Activated CD4-positive, alpha-beta T cell treated with anti-CD3 and anti-CD28 coated beads, Interleukin-2, amount 50 U/mL, for 4 hours (primary cell): ENCODE results near the gene TBX18.

Experiments
- DNase-seq, 2 experiments: peaks; one replicate each; pipeline ENCODE4 v3.0.0-alpha.2; 2020

Gene TBX18

DNA sequence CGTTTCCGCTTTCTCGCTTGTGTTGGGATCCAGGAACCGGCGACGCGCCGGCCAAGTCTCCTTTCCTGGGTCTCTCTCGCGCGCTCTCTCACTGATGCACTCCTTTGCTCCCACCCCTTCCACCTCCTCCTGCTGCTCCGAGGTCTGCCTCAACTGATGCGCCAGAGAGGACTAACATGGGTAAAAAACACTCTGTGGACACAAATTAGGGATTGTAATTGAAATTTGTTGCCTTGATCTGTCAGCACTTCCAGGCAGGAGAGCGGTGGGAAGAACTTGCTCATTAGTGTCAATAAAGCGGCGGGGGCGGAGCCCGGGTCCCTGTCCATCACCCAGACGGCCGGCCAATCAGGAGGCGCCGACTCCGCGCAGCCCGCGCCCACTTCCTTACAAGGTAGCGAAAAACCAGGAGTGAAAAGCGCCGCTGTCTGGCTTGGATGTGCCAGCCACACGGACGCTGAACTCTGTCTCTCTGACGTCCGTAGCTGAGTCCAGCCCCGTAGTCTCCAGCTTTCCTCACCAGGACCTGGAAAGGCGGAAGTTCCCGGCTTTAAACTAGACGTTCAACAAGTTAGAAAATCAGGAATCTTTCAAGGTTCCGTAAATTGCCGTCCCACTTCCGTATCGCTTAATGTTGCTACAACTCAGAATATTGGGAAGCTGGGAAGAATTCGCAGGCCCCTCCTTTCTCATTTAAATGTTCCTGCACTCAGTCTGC, at the start of gene TBX18:
TBX18 (minus strand) TSS at position 267 of the 718 bp plus-strand sequence. CDS start 417 bp downstream, outside the sequence.
- DNase-seq: no peak

DNA sequence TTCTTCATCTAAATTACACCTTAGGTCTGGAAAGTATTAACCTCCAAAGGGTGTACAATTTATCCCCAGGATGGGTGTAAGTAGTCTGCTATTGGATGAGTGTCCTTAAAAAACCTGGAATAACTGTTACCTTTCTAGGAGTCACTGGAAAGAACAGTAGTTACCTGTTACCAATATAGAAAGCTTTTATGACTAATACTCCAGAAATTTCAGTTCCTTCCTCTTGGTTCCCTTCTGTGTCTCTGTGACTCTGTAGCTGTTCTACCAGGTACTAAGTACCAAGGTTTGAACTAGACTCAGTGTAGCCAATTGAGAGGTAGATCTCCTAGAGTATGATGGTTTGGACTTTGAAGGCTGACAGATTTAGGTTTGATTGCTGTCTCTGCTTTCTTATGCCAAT, 47.0 kb upstream of the TBX18 start:
- DNase-seq: no peak

DNA sequence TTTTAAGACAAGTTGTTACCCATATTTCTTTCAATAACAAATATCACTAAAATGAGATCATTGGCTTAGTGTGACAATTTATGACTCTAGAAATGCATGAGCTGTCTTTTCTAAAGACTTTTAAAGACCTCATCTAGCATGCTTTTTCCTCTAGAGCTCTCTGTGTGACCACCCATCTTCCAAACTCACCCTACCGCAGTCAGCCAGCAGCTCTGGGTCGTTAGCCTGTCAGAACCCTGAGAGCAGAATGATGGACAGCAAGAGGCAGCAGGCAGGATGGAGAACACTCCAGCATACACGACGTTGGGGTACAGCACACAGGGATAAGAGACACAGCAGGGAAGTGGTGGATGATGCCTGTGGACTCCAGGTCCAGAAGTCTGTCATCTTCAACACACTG, 45.1 kb upstream of the TBX18 start:
- no peak for DNase-seq

- no peak for DNase-seq
Observed at GRCh38 chr6:84808491-84809061, 44.2 kb upstream of the TBX18 start.

- no peak for DNase-seq
Observed at GRCh38 chr6:84805145-84805544, 40.7 kb upstream of the TBX18 start.

GRCh38 chr6:84804720-84805119, 40.3 kb upstream of the TBX18 start:
- no peak for DNase-seq

DNA sequence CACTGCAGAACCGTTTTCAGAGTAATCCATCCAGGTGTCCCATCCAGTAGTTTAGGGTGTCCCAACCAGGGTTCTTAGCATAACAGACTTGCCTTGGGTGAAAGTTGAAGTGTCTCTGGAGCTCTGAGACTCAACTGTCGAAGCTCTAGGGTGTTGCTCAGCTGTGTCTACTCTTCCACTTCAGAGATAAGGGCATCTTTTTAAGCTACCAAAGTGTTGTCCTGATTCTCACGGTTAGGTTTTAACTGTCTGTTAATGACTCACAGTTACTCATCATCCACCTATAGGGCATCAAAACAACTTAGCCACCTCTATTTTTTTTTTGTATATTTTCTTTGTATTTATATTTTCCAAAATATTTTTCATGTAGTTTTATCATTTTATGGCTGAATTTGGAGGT, 36.9 kb upstream of the TBX18 start:
- DNase-seq: no peak

GRCh38 chr6:84798257-84798656, 33.9 kb upstream of the TBX18 start:
- DNase-seq: no peak

DNA sequence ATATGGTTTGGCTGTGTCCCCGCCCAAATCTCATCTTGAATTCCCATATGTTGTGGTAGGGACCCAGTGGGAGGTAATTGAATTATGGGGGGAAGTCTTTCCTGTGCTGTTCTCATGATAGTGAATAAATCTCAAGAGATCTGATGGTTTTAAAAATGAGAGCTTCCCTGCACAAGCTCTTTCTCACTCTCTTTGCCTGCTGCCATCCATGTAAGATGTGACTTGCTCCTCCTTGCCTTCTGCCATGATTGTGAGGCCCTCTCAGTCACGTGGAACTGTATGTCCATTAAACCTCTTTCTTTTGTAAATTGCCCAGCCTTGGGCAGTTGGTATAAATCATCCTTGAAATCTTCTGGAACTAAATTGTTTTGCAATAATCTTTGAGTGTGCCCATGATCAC, 31.9 kb upstream of the TBX18 start:
- DNase-seq: no peak

DNA sequence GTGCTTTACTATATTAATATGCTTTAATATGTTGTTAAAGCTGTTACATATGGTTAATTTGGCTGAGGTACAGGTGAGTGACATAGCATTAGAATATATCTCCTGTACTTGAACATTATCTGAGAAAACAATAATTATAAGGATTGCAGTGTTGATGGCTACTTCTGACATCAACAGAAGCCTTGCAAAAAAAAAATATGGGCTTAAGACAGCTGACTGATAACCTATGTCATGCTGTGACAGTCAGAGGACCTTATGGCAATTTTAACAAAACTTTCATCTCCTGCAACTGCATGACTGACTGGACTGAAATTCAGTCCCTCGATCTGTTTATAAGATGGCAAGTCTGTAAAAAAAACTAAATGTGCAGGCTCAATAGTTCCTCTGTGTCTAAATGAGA, 27.5 kb upstream of the TBX18 start:
- DNase-seq: no peak

- no peak for DNase-seq
Observed at GRCh38 chr6:84791233-84791632, 26.8 kb upstream of the TBX18 start.

GRCh38 chr6:84789170-84789569, 24.8 kb upstream of the TBX18 start:
- no peak for DNase-seq

DNA sequence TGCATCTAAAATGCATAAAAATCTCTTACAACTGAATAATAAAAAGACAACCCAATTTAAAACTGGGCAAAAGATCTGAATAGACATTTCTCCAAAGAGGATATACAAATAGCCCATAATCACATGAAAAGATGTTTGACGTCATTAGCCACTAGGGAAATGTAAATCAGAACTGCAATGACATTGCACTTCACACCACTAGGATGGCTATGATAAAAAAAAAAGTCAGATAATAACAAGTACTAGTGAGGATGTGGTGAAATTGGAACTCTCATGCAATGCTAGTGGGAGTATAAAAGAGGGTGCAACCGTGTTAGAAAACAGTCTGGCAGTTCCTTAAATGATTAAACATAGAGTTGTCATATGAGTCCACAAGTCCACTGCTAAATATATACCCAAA, 24.3 kb upstream of the TBX18 start:
- DNase-seq: no peak

GRCh38 chr6:84785671-84786070, 21.3 kb upstream of the TBX18 start:
- DNase-seq: no peak

- no peak for DNase-seq
Observed at GRCh38 chr6:84779917-84780316, 15.5 kb upstream of the TBX18 start.

DNA sequence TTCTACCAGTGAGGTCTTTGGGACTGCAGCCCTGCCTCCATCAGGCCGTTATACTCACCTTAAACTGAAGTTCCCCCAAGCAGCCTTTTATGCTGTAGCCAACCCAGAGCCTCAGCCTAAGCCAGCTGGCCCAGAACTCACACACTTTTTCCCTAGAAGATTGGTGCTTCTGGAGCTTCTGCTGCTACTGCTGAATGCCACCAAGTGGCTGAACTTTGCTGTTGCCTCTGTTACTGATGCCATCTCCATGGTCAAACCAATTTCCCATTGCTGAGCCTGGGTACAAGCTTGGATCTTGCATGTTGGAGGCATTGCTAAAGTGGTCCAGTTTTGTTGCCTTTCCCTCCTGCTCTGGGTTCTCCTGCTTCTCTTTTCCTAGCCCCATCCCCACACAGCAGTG, 15.0 kb upstream of the TBX18 start:
- DNase-seq: no peak

DNA sequence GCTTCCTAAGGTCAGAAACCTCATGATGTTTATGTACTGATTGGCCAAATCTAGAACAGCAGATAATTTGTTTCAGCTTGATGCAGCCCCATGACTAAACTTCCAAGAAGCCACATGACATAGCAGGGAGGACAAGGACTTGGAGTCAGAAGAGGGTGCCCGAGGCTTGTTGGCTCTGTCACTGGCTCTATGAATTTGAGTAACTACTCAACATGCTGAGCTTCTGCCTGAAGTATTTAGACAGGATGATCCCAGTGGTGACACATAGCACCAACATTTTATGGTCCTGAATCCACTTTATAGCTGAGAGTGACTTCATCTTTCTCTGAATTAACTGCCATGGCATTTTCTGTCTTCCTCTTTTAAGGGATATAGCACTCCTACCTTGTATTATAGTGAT, 13.5 kb upstream of the TBX18 start:
- DNase-seq: no peak

GRCh38 chr6:84776392-84776791, 12.0 kb upstream of the TBX18 start:
- DNase-seq: no peak

GRCh38 chr6:84775751-84776150, 11.4 kb upstream of the TBX18 start:
- DNase-seq: no peak

- no peak for DNase-seq
Observed at GRCh38 chr6:84774985-84775284, 10.5 kb upstream of the TBX18 start.

GRCh38 chr6:84774157-84774984, 10.0 kb upstream of the TBX18 start:
- DNase-seq: no peak

- no peak for DNase-seq
Observed at GRCh38 chr6:84773431-84774156, 9.2 kb upstream of the TBX18 start.

DNA sequence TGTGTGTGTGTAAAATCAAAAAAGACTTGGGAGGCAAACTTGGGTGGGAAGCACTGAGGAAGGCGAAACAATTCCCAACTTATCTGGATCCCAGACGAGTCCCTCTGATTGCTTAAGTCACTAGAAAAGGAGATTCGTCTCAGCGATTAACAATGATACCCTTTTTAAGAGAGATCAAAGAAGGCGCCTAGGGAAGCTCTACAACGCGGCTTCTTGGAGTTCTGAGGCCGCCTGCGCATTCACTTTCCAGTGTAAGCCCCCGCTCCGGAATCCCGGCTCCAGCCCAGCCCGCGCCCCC, 8.7 kb upstream of the TBX18 start:
- DNase-seq: no peak
